K562 (cell line): ENCODE results near the gene SCN8A.

Source experiments
- ATF6 ChIP-seq: sonication (generic); formaldehyde crosslinking; IDR thresholded peaks from 2 replicates; pipeline ENCODE4 v1.4.0; 2020; ENCODE audit warnings: mild to moderate bottlenecking, missing genetic modification reagents
- BACH1 ChIP-seq: fragments of 200-800 bp; sonication (Bioruptor generic); IDR thresholded peaks from 2 replicates; pipeline ENCODE4 v1.6.1; 2016; ENCODE audit warnings: missing genetic modification characterization, missing compliant biosample characterization
- EZH2 ChIP-seq: IDR thresholded peaks from 2 replicates; pipeline ENCODE4 v1.6.1; 2012; ENCODE audit warnings: low read depth, mild to moderate bottlenecking, inconsistent platforms, low read length, borderline replicate concordance
- HDAC2 ChIP-seq: fragments of 450-650 bp; IDR thresholded peaks from 2 replicates; pipeline ENCODE4 v1.6.1; 2016; ENCODE audit warnings: mild to moderate bottlenecking
- HMGXB4 ChIP-seq: sonication (generic); formaldehyde crosslinking; IDR thresholded peaks from 2 replicates; pipeline ENCODE4 v1.8.1; 2023; ENCODE audit warnings: mild to moderate bottlenecking, missing genetic modification reagents
- TBP ChIP-seq: optimal IDR thresholded peaks from 2 replicates; pipeline ENCODE3; 2011; ENCODE audit warnings: low read depth, low read length, improper control_type of control experiment
- USF2 ChIP-seq: sonication (generic); formaldehyde crosslinking; IDR thresholded peaks from 2 replicates; pipeline ENCODE4 v1.5.0; 2020; ENCODE audit warnings: missing genetic modification reagents
- ZNF274 ChIP-seq: IDR thresholded peaks from 2 replicates; pipeline ENCODE4 v1.6.1; 2011; ENCODE audit warnings: low read depth, mild to moderate bottlenecking, low read length, moderate library complexity, borderline replicate concordance
- ZNF584 ChIP-seq: fragments of 200-800 bp; sonication (Bioruptor generic); IDR thresholded peaks from 2 replicates; pipeline ENCODE4 v1.6.1; 2016; ENCODE audit warnings: low read depth, mild to moderate bottlenecking, missing genetic modification characterization, missing compliant biosample characterization

- TF ChIP-seq ZNF584 (CRISPR knock-in tag) (no peak), TBP (no peak), USF2 (no peak), BACH1 (tag) (no peak), ATF6 (no peak), HMGXB4 (CRISPR knock-in tag) (no peak), HDAC2 (no peak), ZNF274 (no peak), EZH2 (no peak)
These were observed 41.4 kb upstream of the SCN8A start for GRCh38 chr12:51549637-51550036.
